GM18909 (cell line): ENCODE results near the gene GCSH.

Source experiments
- ATAC-seq: cut with Tn5 transposase; IDR thresholded peaks from one replicate; pipeline ENCODE4 v1.9.1; 2021; ENCODE audit warnings: mild to moderate bottlenecking; ENCODE audit not compliant: unreplicated experiment, poor library complexity

Gene GCSH

DNA sequence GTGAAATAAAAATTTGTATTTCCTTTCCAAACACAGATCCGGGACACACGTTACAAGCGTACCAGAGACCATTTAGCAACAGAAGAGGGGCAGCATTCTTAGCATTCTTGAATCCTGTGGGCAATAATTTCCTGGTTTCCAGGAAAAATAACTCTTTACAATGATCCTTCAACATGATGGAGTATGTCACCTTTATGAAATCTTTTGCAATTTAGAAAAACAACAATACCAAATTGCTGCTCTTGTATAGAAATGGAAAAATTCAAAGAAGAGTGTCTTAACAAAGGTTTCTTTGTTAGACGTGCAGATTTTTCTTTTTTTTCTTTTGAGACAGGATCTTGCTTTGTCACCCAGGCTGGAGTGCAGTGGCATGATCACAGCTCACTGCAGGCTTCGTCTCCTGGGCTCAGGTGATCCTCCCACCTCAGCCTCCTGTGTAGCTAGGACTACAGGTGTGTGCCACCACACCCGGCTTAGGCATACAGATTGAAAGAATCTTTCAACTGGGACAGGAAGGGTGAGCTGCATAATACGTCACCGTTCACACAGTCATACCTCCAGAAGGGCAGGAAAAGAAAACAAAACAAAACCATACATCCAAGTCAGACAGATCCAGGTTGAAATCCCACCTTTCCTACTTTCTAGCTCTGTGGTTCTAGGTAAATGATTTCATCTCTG lies 10.8 kb upstream of the GCSH start:
- ATAC-seq, result no peak

GRCh38 chr16:81105946-81106345 lies 9.8 kb upstream of the GCSH start:
- no peak for ATAC-seq

GRCh38 chr16:81101702-81102101 lies 5.5 kb upstream of the GCSH start:
- no peak for ATAC-seq

- no peak for ATAC-seq
Measured at GRCh38 chr16:81099958-81100357, 3.8 kb upstream of the GCSH start.

GRCh38 chr16:81097230-81097629 lies 1.0 kb upstream of the GCSH start:
- ATAC-seq, result no peak

GRCh38 chr16:81096715-81097208 lies 567 bp upstream of the GCSH start:
- ATAC-seq, result no peak

DNA sequence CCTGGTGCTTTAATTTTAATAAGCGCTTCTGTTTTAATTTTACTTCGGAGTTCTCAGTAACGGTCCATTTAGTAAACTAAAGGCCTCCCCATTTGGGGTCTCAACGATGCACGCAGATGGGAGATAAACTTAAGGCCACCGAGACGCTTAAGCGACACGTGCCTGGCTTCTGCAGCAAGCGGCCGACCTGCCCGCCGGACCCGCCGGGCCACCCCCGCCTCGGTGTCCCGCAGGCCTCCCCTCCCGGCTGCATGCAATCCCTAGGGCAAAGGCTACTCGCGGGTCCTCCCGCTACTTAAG lies 592 bp downstream of the GCSH start:
- peak; percentile 19 for ATAC-seq

DNA sequence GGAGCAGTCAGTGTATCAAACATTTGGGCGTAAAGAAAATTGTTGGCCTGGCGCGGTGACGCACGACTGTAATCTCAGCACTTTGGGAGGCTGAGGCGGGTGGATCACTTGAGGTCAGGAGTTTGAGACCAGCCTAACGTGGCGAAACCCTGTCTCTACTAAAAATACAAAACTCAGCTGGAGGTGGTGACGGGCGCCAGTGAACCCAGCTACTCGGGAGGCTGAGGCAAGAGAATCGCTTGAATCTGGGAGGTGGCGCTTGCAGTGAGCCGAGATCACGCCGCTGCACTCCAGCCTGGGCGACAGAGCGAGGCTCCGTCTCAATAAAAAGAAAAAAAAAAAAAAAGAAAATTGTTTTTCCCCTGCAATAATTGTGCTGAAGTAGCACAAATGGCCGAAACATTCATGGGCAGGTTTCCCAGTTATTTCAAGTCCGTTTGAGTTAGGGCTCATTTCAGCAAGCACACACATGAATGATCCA lies 1.4 kb downstream of the GCSH start:
- no peak for ATAC-seq

- ATAC-seq, result no peak
Measured at GRCh38 chr16:81088836-81089235, 7.4 kb downstream of the GCSH start.

GRCh38 chr16:81081014-81081413 lies 15.2 kb downstream of the GCSH start:
- no peak for ATAC-seq

- no peak for ATAC-seq
Measured at GRCh38 chr16:81080233-81080632, 16.0 kb downstream of the GCSH start.

DNA sequence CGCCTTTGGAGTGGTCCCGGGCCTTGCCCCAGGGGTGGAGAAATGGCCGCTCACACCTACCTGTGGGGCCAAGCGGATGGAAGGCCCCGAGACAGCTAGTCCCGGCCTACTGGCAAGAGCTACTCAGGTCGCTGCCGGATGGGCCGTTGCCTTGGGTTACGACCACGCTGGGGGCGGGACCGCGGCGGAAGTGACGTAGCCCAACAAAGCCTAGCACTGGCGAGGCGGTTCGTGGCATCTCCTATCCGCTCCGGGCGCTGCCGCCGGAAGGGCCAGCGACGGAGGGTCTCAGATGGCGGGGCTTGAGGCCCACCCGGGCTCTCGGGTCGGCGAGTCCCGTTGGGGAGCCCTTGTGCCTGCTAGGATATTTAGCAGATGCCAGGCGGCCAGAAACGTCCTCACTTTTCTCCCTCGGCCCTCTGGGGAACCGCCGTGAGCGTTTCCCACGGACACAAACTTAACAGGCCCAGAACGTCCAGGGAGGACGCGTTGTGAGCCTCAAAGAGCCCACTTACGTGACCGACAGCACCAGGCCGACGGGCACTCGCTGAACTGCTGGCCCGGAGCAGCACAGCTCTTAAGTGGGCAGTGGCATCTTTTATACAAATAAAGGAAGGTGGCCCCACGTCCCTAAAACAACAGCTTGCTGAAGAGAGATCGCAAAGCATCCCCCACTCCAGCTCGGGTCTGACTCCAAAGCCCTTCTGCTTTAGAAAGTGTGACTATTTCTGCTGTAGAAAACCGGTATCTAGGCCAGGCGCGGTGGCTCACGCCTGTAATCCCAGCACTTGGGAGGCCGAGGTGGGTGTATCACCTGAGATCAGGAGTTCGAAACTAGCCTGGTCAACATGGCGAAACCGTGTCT lies 18.9 kb downstream of the GCSH start, which contains the start of gene C16orf46:
Gene C16orf46 (minus strand): TSS at position 163 of the 865 bp plus-strand sequence. CDS start 13,283 bp downstream, outside the sequence.
- ATAC-seq, result peak; percentile 96

DNA sequence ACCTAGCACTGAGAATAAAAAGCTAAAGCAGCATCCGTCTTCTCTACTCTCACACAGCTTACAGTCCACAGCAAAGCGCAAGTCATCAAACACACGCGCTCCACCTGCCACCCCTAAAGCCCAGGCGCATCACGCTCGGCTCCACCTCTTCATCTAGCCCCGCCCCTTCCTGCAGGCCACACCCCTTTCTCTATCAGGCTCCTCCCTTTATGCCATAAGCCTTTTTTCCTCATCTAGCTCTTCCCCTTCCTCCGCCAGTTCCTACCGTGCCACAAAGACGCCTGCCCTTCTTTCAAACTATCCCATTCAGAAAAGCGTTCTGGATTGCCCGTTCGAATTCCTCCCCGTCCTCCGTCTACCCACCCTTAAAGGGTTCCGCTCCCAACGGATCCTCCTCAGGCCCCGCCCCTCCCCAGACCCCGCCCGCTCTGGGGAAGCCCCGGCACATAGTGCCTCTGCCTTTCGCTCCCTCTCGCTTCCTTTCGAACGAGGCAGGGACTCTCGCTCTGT lies 19.6 kb downstream of the GCSH start:
- ATAC-seq, result peak; percentile 82

- no peak for ATAC-seq
Measured at GRCh38 chr16:81073560-81074330, 22.4 kb downstream of the GCSH start.

GRCh38 chr16:81071805-81072204 lies 24.4 kb downstream of the GCSH start:
- no peak for ATAC-seq

- ATAC-seq, result no peak
Measured at GRCh38 chr16:81070979-81071378, 25.2 kb downstream of the GCSH start.

DNA sequence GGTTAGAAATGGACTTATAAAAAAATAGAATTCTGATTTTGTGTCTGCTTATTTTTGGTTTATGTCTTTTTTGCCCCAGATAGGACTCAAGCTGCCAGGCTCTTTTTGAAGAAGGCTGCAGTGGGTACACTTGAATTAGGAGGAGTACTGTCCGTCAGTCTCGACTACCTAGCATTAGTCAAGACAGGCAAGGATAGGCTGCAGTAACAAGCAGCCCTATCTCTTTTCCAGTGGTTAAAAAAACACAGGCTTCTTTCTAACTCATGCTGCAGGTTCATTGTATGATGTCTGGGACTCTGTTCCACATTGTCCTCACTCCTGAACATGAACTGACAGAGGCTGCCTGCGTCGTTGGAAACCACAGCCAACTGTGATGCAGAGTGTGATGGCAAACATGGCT lies 27.1 kb downstream of the GCSH start:
- no peak for ATAC-seq

- no peak for ATAC-seq
Measured at GRCh38 chr16:81067166-81067565, 29.0 kb downstream of the GCSH start.

DNA sequence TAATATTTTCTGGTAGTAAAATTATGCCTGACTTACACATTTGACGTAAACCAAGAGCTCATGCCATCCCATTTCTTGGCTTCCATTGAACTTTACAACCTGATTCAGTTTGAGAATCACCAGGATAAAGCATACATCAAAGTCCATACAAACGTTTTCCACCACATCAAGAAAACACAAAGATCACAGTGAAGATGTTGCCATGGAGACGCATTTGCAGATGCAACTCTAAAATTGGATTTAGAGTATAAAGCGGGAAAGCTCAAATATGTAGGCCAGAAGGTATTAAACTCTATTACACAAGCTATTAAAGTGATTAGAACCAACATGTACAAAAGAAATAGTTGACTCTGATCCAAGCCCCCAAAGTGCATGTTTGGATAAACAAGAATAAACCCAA lies 29.5 kb downstream of the GCSH start:
- no peak for ATAC-seq

DNA sequence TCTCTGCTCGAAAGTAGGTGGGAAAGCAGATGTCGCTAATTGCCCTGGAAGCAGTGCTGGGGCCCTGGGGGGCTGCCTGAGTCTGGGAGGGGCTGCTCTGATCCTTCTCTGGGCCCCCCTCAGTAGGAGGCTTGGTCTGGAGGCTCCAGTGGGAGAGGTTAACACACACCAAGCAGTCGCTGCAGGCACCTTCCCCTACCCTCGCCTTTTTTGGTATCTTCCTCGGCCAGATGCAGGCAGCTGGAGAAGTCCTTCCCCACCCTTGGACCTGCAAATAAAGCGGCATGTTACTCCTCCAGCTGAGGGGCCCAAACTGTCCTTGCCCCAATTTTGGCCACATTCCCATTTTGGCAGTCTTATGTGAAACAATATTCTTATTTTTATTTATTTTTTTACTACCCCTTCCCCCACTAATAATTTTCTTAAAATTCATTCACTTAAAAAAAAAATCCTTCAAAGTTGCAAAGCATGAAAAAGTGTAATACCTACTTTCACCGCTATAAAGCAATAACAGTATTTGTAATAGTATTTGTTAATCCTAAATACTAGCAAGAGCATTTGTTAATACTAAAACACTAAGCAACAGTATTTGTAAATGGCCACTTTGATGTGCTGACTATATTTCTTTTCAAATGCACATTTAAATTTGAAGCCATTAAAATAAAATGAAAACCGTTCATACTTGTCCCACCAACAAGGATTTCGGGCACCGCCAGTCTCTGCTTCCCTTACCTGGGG lies 34.2 kb downstream of the GCSH start:
- ATAC-seq, result no peak
